ENCODE data around the gene PFKFB3.

- TF ChIP-seq CTCF (IDR thresholded peaks at IDR 0.05; ENCODE audit: insufficient read depth, low read depth, low read length) (no peak), EZH2 (IDR thresholded peaks at IDR 0.05; ENCODE audit: insufficient read depth, low read length) (no peak)
Observed at GRCh38 chr10:6300106-6300783, 97.5 kb downstream of the PFKFB3 start.

Data from astrocyte (in vitro differentiated cells and primary cell).